NOMO-1 (cell line): ENCODE measurements around the gene CCS.

Experiments used
- DNase-seq, 2 experiments: peaks; one replicate each; lab custom pipeline; 2025; ENCODE audit not compliant: unreplicated experiment in 2 of 2; lab: John Stamatoyannopoulos, UW

The CCS gene

GRCh38 chr11:66653123-66653522 lies 60.1 kb downstream of the CCS start:
- DNase-seq: no peak
